Calu3 (cell line): ENCODE data around the gene LRRC8E. TPM values are rescaled to one million over a fixed set of nuclear protein-coding genes. Genes with fewer than 3 reads are reported as not detected.

Experiments
- BruUV-seq: library from RNA; stranded (reverse); fragments of 400-500 nt; replicated peaks from 2 replicates; lab custom pipeline; 2021; lab: Mats Ljungman, UMichigan
- CTCF ChIA-PET: fragments of 300-600 bp; sonication (Branson Sonifier 250); formaldehyde crosslinking; loops from one replicate; lab custom pipeline; 2022; ENCODE audit warnings: antibody characterized with exemption; lab: Charles Lee
- DNase-seq: peaks from one replicate; pipeline ENCODE4 v3.0.0; 2022
- H3K27ac Mint-ChIP-seq: one replicate; pipeline ENCODE4 v1.8.0; 2022; ENCODE audit warnings: mixed read lengths; ENCODE audit not compliant: unreplicated experiment
- H3K27me3 Mint-ChIP-seq: one replicate; pipeline ENCODE4 v1.8.0; 2022; ENCODE audit warnings: mixed read lengths; ENCODE audit not compliant: unreplicated experiment
- H3K36me3 Mint-ChIP-seq: one replicate; pipeline ENCODE4 v1.8.0; 2022; ENCODE audit warnings: mild to moderate bottlenecking, moderate library complexity, mixed read lengths; ENCODE audit not compliant: insufficient read depth, unreplicated experiment
- H3K4me1 Mint-ChIP-seq: one replicate; pipeline ENCODE4 v1.8.0; 2022; ENCODE audit warnings: mild to moderate bottlenecking, low read depth, mixed read lengths; ENCODE audit not compliant: unreplicated experiment
- H3K4me3 Mint-ChIP-seq: one replicate; pipeline ENCODE4 v1.8.0; 2022; ENCODE audit warnings: mild to moderate bottlenecking, low read depth, moderate library complexity, mixed read lengths; ENCODE audit not compliant: unreplicated experiment
- H3K9me3 Mint-ChIP-seq: one replicate; pipeline ENCODE4 v1.8.0; 2022; ENCODE audit warnings: low read depth, mixed read lengths; ENCODE audit not compliant: unreplicated experiment
- CTCF ChIP-seq: fragments of 200-600 bp; IDR thresholded peaks from one replicate; pipeline ENCODE4 v1.8.0; 2022; ENCODE audit warnings: antibody characterized with exemption; ENCODE audit not compliant: unreplicated experiment
- intact Hi-C: fragments of 100-400 bp; cut with micrococcal nuclease; formaldehyde crosslinking; loops from one replicate; pipeline ENCODE4 v1.10.0; 2022; ENCODE audit not compliant: unreplicated experiment
- total RNA-seq: library from RNA; stranded (reverse); gene quantifications from 2 replicates; pipeline ENCODE4 v1.2.3, GENCODE V29; 2022

LRRC8E gene
- total RNA-seq, 1 experiment from 2014 or later: 8.0 TPM

- TF ChIP-seq CTCF: no peak
- CTCF ChIA-PET: no interaction called here
- peaks cover under 1% of the 10 kb centered on the region for H3K36me3 Mint-ChIP-seq
- no peaks in the 10 kb centered on the region for H3K27me3 Mint-ChIP-seq
- peaks cover 12% of the 10 kb centered on the region for H3K4me1 Mint-ChIP-seq
- intact Hi-C loops: no loop called here
- BruUV-seq: no TSS peak
- H3K27ac Mint-ChIP-seq: no peak overlapping the region
- no peaks in the 10 kb centered on the region for H3K9me3 Mint-ChIP-seq
- no peak for DNase-seq
- no peak overlapping the region for H3K4me3 Mint-ChIP-seq
These were observed 45.5 kb upstream of the LRRC8E start for GRCh38 chr19:7842661-7843294.

- intact Hi-C loops: no loop called here
- Mint-ChIP-seq H3K4me3 (no peak overlapping the region), H3K4me1 (peaks cover 4% of the 10 kb centered on the region), H3K27ac (no peak overlapping the region), H3K36me3 (no peaks in the 10 kb centered on the region), H3K27me3 (no peaks in the 10 kb centered on the region), H3K9me3 (no peaks in the 10 kb centered on the region)
- CTCF ChIA-PET: no interaction called here
- no peak for DNase-seq
- no peak for TF ChIP-seq CTCF
- no TSS peak for BruUV-seq
These were observed 44.8 kb upstream of the LRRC8E start for GRCh38 chr19:7843521-7843920.

- Mint-ChIP-seq H3K4me3 (no peak overlapping the region), H3K36me3 (no peaks in the 10 kb centered on the region), H3K4me1 (no peaks in the 10 kb centered on the region), H3K27me3 (no peaks in the 10 kb centered on the region), H3K9me3 (no peaks in the 10 kb centered on the region), H3K27ac (no peak overlapping the region)
- CTCF ChIA-PET: interaction anchor here (0.6 kb wide), 1 partner anchor 9 kb away, joined by 3 read pairs; no protein-coding TSS in a partner anchor
- no peak for TF ChIP-seq CTCF
- DNase-seq: no peak
- BruUV-seq: no TSS peak
- intact Hi-C loops: no loop called here
These were observed 43.9 kb upstream of the LRRC8E start for GRCh38 chr19:7844405-7844804.

GRCh38 chr19:7844951-7845350, 43.4 kb upstream of the LRRC8E start:
- no peaks in the 10 kb centered on the region for H3K4me1 Mint-ChIP-seq
- no peak overlapping the region for H3K4me3 Mint-ChIP-seq
- intact Hi-C loops: no loop called here
- no TSS peak for BruUV-seq
- H3K36me3 Mint-ChIP-seq: no peaks in the 10 kb centered on the region
- CTCF ChIA-PET: interaction anchor here (0.6 kb wide), 1 partner anchor 9 kb away, joined by 3 read pairs; no protein-coding TSS in a partner anchor
- H3K27me3 Mint-ChIP-seq: no peaks in the 10 kb centered on the region
- H3K9me3 Mint-ChIP-seq: no peaks in the 10 kb centered on the region
- TF ChIP-seq CTCF: no peak
- H3K27ac Mint-ChIP-seq: no peak overlapping the region
- DNase-seq: no peak
